GM19023 (cell line): ENCODE data around the gene BATF.
A peak's percentile ranks its signal among the peaks of the same experiment; 100 is the strongest.
"Not testable (repeated sequence)": the region's sequence is repeated elsewhere in the genome, so short reads cannot be mapped to it uniquely, and the experiment has no call there.

Experiments
- ATAC-seq: cut with Tn5 transposase; IDR thresholded peaks from one replicate; pipeline ENCODE4 v1.9.1; 2021; ENCODE audit warnings: mild to moderate bottlenecking, moderate library complexity; ENCODE audit not compliant: unreplicated experiment

BATF gene

DNA sequence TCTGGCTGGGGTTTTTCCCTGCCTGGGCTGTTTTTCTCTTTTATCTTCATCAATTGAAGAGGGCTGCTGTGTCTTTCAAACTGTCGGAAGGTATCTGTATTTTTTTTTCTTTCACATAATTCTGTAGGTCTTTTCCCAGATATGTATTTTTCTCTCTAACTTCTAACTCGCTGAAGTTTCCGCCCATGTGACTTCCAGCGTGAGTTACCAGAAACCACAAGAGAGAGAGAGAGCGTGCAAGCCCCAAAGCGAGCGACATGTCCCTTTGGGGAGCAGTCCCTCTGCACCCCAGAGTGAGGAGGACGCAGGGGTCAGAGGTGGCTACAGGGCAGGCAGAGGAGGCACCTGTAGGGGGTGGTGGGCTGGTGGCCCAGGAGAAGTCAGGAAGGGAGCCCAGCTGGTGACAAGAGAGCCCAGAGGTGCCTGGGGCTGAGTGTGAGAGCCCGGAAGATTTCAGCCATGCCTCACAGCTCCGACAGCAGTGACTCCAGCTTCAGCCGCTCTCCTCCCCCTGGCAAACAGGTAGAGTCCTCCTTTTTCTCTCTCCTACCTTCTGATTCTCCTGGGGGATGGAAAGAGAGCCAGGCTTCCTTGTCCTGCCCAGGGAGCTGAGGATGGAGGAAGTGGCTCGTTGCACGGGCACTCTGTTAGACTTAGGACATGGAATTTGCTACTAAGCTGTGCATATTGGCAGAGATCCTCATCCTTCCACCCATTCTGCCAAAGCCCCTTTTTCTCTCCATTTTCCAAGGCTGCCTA lies at the start of gene BATF:
TSS of gene BATF (plus strand) at position 246 of the 759 bp plus-strand sequence. CDS start at position 460, 214 bp downstream.
- peak; percentile 63 for ATAC-seq

DNA sequence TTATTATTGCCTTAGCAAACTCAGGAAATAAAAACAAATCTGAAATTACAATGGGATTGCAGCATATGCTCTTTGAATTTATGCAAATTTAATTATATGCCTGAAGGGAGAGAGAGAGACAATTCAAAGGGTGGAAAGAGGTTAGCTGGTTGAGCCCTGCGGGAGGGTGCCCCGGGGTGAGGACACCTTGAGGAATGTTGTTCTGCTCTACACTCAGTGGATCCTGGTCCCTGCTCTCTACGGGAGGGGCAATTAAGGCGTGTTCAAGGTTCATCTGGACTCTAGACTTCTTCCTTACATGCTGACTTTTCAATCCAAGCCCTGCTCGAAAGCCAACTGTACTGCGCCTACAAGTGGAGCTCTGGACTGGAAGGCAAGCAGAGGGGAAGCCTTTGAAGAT lies 48.1 kb upstream of the BATF start:
- not testable (repeated sequence) for ATAC-seq

GRCh38 chr14:75476274-75476995 lies 45.8 kb upstream of the BATF start:
- ATAC-seq, result no peak

DNA sequence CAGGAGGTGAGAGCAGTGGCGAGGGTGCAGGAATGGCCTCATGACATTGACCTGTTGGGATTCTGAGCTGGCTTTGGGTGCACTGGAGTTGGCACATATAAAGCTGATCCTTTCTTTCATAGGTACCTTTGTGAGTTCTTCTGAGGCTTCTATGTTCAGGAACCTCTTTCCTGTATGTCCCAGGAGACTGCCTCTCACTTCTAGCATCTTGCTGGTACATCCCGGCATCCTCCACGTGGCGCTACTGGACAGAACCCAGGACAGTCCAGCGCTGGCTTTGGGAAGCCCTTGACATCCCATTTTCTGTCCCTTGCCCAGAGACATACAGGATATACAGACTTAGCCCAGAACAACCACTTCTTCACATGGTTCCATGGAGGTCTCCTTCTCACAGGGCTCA lies 44.4 kb upstream of the BATF start:
- ATAC-seq, result no peak

GRCh38 chr14:75479770-75480600 lies 42.3 kb upstream of the BATF start:
- no peak for ATAC-seq

DNA sequence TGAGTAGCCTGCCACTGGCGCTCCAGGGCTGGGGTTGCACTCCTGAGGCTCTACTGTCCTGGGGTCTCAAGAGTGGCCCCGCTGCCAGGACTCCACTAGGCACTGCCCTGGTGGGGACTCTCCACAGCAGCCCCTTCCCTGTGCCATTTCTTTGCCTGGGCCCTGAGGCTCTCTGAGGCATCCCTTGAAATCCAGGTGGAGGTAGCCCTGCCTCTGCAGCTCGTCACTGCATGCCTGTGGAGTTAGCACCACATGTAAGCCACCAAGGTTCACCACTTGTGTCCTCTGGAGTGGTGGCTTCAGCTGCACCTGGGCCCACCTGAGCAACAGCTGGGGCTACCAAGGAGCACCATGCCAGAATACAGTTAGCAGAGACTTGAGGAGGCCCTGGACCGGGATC lies 39.9 kb upstream of the BATF start:
- no peak for ATAC-seq

GRCh38 chr14:75484711-75485429 lies 37.4 kb upstream of the BATF start:
- ATAC-seq, result no peak

- ATAC-seq, result no peak
Observed at GRCh38 chr14:75486318-75486717, 36.0 kb upstream of the BATF start.

DNA sequence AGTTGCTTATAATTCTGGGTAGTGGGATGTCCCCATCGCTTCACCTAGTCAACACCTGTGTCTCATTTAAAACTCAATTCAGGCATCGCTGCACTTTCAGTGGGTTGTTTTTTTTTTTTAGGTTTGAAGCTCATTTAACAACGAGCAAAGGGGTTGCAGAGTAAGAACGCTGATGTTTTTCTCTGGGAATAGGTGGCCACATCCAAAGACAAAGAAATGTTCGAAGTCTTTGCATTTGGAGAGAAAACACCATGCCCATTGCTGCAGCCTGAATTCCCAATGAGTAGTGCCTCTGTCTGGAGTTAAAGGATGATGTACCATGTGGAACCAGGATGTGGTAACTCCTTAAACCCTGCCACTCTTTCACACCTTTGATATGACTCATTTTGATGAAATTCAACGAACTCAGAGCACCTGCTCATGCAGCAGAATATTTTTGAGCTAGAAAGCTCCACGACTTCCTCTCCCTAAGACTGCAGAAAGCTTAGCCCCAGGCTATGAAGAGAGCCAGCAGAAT lies 35.1 kb upstream of the BATF start:
- ATAC-seq, result no peak

- ATAC-seq, result no peak
Observed at GRCh38 chr14:75489480-75489837, 32.8 kb upstream of the BATF start.

DNA sequence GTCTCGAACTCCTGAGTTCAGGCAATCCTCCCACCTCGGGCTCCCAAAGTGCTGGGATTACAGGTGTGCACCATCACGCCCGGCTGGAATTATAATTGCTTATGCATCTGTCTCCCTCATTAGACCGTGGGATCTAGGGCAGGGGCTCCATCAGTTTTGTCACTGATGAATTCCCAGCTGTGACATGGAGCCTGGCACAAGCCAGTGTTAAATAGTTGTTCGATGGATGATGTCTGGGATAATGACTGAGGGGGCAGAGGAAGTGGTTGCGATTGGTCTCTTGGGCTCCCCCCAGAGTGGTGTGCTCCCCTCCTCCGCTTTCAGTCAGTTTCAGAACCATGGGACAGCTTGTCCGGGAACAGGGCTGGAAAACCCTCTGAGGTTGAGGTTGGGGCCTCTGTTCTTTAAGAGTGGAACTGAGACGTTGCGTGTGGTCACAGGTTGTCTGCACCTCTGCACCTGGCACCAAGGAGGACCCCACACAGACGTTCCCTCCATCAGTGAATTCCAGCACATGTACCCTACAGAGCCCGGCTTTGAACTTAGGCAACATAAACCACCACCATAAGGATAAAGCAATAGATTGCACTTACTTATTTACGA lies 30.8 kb upstream of the BATF start:
- ATAC-seq, result no peak

GRCh38 chr14:75492832-75493591 lies 29.3 kb upstream of the BATF start:
- no peak for ATAC-seq

DNA sequence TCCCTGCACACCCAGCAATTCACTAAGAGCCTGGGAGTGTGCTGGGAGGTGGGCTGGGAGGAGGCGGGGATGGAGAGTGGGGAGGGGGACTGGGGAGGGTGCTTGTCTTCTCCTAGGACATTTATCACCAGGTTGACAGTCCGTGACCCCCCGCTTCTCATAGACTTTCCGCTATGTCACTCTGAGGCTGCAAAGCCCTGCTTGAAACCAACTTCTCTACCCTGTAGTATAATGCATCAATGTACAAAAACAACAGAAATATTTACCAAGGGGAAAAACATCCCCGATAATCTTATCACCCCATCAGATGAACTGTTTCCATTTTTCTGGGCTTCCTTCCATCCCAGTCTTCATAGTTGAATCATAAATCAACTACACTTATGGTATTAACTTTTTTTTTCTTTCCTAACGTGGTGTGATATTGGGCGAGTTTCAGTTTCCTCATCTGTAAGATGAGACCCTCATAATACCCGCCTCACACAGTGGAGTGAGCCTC lies 28.6 kb upstream of the BATF start:
- ATAC-seq, result no peak

DNA sequence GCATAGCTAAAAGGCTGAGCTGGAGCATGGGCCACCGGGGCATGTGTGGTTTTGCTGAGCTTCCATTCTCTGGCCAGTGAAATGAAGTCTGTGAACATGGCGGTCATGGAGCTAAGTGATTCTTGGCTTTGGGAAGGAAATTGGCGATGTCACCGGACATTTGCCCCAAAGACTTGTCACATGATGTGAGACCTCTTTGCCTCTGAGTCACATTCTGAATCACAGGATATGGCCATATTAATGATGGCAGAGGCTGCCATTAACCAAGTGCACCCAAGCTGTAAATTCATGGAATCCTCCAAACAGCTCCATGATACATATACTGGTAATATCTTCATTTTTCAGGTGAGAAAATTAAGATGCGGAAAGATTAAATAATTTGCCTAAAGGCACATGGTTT lies 27.4 kb upstream of the BATF start:
- ATAC-seq, result no peak

GRCh38 chr14:75495399-75495798 lies 26.9 kb upstream of the BATF start:
- no peak for ATAC-seq

- ATAC-seq, result no peak
Observed at GRCh38 chr14:75495882-75496281, 26.4 kb upstream of the BATF start.

- ATAC-seq, result no peak
Observed at GRCh38 chr14:75496755-75497154, 25.5 kb upstream of the BATF start.

GRCh38 chr14:75497191-75497590 lies 25.1 kb upstream of the BATF start:
- ATAC-seq, result peak; percentile 54

DNA sequence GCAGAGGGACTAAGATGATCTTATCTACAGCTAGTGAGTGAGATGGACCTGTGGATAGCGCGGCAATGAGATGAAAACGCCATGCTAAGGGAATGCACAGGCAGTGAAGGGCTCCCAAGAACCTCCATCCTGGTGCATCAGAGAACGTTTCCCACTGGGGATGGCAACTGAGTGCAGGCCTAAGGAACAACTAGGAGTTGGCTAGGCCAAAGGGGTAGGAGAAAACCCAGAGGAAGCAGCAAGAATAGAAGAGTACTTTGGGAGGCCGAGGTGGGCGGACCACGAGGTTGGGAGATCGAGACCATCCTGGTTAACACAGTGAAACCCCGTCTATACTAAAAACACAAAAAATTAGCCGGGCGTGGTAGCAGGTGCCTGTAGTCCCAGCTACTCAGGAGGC lies 24.6 kb upstream of the BATF start:
- no peak for ATAC-seq
